Measurements from ENCODE around the gene KNCN.

DNA sequence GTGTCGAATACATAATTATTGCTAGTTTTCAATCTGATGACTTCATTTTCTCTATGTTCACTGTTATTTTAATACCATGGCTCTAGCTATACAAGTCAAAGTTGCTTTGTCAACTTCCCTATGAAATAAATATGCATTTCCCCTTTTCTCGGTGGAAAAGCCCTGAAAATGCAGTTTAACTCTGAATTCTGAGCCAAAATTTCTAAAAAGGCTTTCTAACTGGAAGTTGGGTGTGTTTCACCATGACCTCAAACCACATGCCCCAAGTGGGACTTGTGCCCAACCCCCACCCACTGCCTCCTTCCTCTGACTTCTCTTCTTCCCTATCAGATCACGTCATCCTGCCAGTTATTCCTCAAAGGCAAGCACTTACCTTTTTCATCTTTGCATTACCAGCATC is 43.7 kb upstream of the KNCN start:
- no peak for TF ChIP-seq POLR2A (IDR thresholded peaks at IDR 0.05)
- TF ChIP-seq, protein P1, sequence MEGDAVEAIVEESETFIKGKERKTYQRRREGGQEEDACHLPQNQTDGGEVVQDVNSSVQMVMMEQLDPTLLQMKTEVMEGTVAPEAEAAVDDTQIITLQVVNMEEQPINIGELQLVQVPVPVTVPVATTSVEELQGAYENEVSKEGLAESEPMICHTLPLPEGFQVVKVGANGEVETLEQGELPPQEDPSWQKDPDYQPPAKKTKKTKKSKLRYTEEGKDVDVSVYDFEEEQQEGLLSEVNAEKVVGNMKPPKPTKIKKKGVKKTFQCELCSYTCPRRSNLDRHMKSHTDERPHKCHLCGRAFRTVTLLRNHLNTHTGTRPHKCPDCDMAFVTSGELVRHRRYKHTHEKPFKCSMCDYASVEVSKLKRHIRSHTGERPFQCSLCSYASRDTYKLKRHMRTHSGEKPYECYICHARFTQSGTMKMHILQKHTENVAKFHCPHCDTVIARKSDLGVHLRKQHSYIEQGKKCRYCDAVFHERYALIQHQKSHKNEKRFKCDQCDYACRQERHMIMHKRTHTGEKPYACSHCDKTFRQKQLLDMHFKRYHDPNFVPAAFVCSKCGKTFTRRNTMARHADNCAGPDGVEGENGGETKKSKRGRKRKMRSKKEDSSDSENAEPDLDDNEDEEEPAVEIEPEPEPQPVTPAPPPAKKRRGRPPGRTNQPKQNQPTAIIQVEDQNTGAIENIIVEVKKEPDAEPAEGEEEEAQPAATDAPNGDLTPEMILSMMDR (IDR thresholded peaks at IDR 0.05), result no peak
